ENCODE results near the gene SPINK2.

The SPINK2 gene

DNA sequence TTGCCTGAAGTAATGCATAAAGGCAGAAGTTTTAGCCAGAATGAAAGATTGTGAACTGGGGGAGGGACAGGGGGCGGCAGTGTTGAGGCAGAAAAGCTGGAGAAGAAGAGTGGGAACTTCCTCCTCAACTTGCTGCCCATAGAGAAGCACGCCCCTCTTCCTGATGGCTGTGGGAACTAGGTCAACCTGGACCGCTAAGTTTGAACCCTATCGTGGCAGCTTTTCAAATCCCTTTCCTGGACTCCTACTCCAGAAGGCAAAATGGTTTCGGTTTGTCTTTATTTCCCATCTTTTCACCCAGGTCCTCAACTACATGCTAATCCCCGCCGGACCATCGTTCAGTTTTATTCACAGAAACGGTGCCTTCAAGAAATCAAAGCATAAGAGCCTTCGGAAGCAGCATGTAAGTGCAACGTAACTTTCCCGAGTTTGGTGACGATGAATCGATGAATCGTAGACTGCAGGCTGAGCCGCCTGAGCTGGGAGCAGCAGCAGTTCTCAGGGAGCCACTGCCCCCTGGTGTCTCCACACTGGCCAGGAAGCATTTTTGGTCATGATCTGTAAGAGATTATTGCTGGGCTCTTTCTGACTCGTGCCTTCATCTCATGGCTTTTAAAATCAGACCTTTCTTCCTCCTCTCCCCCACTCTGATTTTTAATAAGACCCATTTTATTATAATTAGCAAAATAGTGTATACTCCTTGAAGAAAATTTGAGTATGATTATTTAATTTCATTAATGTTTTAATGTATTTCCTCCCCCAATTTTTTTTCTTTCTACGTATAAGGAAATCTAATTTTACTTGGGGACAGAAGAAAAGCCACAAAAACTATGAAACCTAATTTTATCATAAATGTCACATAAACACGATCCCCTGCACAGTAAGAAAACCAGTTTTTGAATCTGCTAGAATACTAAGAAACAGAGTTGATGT lies 21.4 kb downstream of the SPINK2 start:
- peak; percentile 44 to 89 (median 60) for DNase-seq

- no peak for DNase-seq
Observed at GRCh38 chr4:56799161-56799759, 22.2 kb downstream of the SPINK2 start.

- no peak for DNase-seq
Observed at GRCh38 chr4:56796211-56796610, 25.3 kb downstream of the SPINK2 start.

DNA sequence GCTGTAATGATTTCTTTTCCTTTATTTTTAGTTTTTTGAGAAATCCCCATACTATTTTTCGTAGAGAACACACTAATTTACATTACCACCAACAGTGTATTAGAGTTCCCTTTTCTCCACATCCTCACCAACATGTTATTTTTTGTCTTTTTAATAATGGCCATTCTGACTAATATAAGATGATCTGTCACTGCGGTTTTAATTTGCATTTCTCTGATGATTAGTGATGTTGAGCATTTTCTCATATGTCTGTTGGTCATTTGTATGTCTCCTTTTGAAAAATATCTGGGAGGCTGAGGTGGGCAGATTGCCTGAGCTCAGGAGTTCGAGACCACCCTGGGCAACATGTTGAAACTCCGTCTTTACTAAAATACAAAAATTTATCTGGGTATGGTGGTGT lies 30.2 kb downstream of the SPINK2 start:
- DNase-seq, result no peak

DNA sequence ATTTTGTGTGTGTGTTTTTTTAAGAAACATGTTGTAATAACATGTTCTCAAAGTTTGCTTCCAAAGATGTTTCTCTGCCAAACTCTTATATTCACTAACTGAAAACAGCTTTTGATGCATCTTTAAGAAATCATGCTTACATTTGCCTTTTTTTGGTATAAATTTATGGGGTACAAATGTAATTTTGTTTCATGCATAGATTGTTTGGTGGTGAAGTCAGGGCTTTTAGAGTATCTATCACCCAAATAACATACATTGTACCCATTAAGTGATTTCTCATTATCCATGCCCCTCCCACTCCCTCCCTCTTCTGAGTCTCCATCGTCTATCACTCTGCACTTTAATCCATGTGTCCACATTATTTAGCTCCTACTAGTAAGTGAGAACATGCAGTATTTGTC lies 30.8 kb downstream of the SPINK2 start:
- DNase-seq, result no peak

DNA sequence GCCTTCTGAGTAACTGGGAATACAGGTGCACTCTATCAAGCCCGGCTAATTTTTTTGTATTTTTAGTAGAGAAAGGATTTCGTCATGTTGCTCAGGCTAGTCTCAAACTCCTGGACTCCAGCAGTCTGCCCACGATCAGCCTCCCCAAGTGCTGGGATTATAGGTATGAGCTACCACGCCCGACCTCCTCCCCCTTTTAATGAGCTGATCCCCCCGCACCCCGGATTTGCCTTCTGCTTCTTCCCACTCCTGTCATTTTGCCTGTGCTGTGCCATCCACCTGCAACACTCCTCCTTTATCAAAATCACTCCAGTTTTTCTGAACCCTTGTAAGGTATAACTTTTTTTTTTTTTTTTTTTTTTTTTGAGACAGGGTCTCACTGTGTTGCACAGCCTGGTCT lies 33.4 kb downstream of the SPINK2 start:
- no peak for DNase-seq

- no peak for DNase-seq
Observed at GRCh38 chr4:56787380-56787779, 34.1 kb downstream of the SPINK2 start.

DNA sequence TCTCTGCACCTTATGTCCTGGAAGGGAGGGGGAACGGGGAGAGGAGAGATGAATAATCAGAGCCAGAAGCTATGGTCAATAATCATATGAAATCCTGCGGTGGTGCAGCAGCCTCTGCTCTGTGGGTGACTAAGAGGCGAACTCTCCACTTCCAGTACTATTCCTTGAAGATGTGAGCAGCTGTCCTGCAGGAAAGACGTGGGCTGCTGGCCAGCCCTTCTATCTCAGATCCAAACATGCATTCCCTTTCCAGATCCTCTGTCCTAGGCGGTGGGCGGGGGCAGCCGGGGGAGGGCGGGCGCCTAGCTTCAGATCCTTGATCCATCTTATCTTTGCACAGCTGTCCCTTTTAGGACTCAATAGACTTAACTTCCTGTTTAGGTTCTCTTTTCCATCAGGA lies 34.5 kb downstream of the SPINK2 start:
- no peak for DNase-seq

GRCh38 chr4:56783986-56784385 lies 37.5 kb downstream of the SPINK2 start:
- no peak for DNase-seq

DNA sequence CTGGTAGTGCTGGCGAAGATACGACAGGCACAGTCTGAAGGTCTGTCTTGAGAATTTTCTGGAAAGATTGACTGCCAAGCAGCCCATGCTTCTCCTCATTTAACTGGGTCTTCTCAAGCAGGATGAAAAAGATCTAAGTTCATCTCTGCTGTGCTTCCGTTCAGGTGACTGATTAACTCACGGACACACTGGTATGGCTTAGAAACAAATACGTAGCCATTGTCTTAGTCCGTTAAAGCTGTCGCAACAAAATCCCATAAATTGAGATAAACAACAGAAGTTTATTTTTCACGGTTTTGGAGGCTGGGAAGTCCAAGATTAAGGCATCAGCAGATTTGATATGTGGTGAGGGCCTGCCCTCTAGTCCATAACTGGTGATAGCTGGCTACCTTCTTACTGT lies 39.5 kb downstream of the SPINK2 start:
- DNase-seq, result no peak

GRCh38 chr4:56773346-56773745 lies 48.2 kb downstream of the SPINK2 start:
- DNase-seq, result no peak

- DNase-seq, result no peak
Observed at GRCh38 chr4:56772134-56772533, 49.4 kb downstream of the SPINK2 start.

DNA sequence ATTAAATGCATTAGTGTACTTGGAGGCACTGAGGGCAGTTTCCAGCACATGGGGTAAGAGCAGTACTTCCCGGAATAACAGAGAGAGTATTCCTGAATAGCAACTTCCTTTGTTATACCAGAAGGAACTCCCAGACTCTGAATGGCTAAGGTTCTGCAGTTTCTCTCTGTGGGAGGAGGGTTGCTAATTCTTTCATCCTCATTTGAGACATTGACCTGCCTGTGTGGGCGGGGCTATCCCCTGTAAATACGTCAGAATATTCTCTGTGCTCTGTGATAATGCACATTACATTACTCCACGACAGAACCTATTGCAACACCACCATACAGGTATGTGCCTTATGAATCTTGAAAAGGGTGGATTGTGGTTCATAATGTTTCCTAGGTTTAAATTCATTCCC lies 52.7 kb downstream of the SPINK2 start:
- no peak for DNase-seq

DNA sequence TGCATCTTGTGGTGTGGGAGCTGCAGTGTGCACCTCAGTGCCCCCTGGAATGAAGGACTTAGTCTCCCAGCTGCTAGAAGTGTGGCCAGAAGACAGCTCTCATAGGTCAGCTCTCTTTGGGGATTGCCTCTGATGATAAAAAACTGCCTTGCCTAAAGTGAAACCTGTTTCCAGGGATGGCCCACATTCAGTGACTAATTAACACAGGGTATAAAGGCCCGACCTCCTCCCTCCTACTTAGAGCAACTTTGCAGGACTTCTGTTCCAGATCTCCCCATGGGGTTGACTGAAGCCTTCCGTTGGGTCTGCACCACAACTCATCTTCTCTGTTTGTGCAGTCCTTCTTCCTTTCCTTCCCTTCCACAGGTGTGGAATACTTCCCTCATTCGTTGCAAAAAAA lies 53.2 kb downstream of the SPINK2 start:
- no peak for DNase-seq

GRCh38 chr4:56767567-56767966 lies 53.9 kb downstream of the SPINK2 start:
- no peak for DNase-seq

DNA sequence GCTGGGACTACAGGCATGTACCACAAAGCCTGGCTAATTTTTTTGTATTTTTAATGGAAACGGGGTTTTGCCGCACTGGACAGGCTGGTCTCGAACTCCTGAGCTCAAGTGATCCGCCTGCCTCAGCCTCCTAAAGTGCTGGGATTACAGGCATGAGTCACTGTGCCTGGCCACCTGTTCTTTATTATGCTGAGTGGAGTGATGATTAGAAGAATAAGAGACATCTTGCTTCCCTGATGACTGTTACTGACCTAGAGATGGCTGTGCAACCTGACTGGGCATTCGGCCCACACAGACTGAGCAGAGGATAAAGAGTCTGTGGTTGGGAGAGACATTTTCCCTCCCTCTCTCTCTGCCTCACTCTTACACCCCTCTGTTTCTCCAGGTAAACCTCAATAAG lies 56.7 kb downstream of the SPINK2 start:
- no peak for DNase-seq

- DNase-seq, result no peak
Observed at GRCh38 chr4:56764223-56764622, 57.3 kb downstream of the SPINK2 start.

GRCh38 chr4:56762484-56763250 lies 58.8 kb downstream of the SPINK2 start:
- DNase-seq, result peak in 1 of 5 experiments; percentile 82

GRCh38 chr4:56760183-56760582 lies 61.3 kb downstream of the SPINK2 start:
- DNase-seq, result no peak
